ENCODE results near the gene GFER.

GFER gene

DNA sequence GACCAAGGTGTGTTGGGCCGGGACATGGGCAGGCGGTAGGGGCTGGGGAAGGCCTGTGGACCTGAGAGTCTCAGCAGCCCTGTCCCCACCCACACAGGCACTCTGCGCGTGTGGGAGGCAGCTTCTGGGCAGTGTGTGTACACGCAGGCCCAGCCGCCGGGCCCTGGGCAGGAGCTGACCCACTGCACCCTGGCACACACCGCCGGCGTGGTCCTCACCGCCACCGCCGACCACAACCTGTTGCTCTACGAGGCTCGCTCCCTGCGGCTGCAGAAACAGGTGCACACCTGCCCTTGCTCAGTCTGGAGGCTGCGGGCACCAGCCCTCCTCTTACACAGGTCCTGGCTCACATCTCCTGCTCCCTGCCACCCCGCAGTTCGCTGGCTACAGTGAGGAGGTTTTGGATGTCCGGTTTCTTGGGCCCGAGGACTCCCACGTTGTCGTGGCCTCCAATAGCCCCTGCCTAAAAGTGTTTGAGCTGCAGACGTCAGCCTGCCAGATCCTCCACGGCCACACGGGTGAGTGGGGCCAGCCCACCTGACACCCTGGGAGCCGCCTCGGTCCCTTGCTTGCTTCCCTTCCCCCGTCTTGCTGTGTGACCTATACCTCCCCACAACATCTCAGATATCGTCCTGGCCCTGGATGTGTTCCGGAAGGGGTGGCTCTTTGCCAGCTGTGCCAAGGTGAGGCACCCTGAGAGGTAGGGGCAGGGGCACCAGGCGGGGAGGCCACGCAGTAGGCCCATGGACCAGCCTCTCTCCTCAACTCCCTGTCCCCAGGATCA is 8.4 kb upstream of the GFER start:
- no peak for DNase-seq

DNA sequence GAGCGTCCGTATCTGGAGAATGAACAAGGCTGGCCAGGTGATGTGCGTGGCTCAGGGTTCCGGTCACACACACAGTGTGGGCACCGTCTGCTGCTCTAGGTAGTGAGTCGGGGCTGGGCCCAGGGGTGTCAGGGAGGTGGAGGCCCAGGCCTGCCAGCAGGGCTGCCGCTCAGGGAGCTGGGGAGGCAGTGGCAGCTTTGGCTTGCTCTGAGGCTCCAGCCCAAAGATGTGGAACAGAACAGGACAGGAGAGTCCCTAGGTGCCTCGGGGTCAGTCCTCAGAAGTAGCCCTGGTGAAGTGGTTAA is 7.8 kb upstream of the GFER start:
- DNase-seq = no peak

DNA sequence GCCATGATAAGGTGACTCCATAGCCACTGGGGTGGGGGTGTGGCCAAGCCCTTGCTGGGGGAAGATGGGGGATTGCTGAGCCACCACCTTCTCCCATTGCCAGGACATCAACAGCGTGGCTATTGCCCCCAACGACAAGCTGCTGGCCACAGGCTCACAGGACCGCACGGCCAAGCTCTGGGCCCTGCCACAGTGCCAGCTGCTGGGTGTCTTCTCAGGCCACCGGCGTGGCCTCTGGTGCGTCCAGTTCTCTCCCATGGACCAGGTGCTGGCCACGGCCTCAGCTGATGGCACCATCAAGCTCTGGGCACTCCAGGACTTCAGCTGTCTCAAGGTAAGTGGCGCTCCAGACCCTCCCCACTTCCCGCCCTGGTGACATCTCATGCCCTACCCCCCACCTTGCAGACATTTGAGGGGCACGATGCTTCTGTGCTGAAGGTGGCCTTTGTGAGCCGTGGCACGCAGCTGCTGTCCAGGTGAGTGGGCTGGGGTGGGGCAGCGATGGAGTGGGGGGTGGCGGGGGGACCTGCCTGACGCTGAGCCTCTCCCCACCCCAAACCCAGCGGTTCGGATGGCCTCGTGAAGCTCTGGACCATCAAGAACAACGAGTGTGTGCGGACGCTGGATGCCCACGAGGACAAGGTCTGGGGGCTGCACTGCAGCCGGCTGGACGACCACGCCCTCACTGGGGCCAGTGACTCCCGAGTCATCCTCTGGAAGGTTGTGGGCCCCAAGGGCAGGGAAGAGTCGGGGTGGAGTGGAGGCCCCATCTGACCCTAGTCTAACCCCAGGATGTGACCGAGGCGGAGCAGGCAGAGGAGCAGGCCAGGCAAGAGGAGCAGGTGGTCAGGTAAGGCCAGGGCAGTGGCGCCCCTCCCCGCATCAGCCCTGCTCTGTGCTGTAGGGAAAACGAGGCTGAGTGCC is 6.8 kb upstream of the GFER start:
- no peak for DNase-seq

DNA sequence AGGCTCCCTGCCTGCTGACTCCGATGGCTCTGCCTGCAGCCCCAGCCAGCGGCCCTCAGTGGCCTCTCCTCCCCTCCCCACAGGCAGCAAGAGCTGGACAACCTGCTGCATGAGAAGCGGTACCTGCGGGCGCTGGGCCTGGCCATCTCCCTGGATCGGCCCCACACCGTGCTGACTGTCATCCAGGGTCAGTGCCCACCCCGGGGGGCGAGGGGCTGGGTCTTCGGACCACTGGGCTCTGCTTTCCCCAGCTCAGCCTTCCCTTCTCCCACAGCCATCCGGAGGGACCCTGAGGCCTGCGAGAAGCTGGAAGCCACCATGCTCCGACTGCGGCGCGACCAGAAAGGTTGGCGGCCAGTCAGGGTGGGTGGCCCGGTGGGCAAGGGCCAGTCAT is 6.1 kb upstream of the GFER start:
- DNase-seq = no peak

DNA sequence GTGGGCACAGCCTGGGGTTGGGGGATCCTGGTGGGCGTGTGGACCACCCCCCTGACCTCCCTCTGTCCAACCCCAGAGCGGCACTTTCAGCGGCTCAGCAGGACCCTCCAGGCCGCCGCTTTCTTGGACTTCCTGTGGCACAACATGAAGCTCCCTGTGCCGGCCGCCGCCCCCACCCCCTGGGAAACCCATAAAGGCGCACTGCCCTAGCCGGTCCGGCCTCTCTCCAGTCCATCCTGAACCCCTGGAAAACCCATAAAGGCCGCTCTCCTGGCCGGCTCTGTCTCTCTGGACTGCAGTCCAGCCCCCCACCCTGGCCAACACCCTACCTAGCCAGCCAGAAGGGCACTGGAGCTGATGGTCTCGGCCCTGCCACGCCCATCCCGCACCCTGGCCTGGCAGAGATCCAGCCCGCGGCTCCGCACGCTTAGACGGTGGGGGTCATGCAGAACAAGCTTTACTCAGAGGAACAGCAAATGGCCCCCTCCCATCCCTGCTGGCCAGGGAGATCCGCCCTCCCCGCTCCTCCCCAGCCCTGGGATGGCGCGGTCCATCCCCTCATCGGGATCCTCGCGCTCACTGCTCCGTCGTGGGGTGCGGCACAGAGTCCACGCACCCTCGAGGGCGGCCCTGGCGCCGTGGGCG is 5.4 kb upstream of the GFER start:
- no peak for DNase-seq

DNA sequence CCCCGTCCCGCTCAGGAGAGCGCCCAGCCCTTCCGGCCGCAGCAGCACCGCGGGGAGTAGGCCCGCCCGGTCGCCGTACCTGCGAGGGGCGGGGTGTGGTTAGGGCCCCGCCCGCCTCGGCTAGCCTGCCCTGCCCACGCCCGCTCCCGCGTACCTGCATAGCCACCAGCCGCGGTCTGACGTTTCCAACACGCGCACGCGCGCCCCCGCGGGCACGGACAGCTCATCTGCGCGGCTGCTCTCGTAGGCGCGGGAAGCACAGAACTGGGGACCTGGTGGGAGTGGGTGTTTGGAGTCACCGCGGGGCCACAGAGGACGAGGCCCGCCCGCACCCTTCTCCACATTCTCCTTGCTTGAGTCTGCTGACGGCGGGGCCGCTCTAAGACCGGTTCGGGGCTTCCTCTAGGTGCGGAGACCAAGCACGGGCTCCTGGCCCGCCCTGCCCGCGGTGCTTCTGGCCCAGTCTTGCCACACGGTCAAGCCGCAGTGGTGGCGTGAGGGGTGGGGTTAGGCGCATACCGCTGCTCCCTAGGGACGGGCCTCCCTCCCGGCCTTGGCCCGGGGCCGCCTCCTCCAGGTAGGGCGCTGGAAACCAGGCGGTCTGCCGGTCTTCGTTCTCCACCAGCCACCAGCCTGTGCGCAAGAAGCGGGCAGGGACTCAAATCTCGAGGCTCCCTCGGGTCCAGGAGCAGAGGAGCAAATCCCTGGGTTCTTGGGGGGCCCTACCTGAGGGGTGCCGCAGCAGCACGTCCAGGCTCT is 4.5 kb upstream of the GFER start:
- DNase-seq = no peak

DNA sequence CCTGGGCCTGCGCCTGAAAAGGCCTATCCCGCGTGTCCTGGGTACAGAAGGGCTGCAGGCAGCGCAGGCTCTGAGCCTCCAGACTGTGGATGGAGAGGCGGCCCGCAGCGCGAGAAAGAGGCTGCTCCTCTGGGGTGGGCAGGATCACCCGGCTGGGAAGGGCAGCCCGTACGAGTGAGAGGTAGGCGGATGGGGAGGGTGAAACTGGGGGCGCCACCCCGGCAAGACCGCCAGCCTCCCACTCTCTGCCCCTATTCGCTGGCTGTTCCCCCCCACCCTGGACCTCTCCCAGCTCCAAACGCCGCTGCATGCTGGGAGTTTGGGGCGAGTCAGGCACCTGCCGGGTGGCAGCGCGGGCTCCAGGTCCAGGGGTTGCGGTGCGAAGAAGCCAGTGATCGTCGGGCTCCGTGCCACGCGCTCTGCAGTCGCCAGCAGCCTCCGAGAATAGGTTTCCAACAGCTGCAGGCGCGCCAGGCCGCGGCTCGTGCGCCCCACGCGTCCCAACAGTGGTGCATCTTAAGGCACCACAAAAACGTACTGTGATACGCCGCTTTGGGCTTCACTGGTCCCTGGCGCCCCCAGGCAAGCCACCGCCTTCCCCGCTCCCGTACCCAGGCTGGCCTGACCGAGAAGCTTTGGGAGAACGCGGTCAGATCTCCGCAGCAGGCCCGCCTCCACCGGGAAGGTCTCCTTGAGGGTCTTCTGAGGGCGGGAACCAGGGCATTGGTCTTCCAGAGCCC is 3.8 kb upstream of the GFER start:
- no peak for DNase-seq

DNA sequence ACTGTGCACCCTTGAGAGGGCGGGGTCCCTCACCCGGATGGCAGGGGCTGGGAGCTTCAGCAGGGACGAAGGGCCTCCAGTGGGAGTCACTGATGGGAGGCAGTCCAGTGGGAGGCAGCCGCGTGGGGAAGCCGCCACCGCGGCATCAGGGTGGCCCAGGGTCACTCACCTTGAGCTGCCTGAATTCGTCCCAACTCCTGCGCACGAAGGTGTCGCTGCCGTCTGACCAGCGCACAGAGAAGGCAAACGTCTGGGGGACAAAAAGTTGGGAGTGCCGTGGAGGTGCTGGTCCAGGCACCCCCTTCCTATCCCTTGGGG is 3.3 kb upstream of the GFER start:
- DNase-seq = no peak

DNA sequence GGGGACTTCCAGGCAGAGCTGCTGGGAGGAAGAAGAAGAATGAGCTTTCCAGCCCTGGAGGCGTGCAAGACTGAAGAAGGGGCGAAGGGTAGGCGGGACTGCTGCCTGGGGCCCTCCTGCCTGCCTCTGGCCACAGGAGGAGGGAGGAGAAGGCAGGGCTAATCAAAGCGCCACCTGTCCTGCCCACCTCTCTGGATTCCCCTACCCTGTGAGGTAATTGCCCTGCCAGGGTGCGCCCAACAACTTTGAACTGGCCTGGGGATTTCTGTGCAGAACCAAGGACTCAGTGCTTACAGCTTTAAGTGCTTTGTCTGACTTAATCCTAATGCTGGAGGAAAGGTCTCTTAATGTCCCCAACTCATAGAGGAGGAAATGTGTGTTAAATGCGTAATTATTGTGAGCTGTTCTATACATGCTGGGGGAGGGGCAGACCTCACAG is 2.6 kb upstream of the GFER start, which contains the start of gene NOXO1:
Gene NOXO1, minus strand, starts transcription at position 72 of the 439 bp plus-strand sequence. CDS start 290 bp downstream, outside the sequence.
- DNase-seq = no peak

DNA sequence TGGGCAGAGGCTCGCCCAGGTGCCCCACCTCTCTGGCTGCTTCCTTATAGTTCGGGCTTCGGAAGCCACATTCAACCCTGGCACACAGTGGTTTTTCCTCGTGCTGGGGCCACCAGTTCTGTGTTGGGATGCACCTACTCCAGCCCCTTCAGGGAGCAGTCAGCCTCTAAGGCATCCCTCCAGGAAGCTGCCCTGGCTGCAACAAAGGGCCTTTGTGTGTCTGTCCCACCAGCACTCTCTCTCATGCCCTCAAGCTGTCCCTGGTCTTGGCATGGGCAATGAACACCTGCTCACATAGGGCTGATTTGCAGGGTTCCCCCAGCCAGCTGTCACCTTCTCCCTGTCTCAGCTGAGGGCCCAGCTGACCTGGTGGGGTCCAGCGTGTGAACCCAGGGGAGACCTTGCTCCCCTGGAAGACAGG is 2.0 kb upstream of the GFER start:
- no peak for DNase-seq

DNA sequence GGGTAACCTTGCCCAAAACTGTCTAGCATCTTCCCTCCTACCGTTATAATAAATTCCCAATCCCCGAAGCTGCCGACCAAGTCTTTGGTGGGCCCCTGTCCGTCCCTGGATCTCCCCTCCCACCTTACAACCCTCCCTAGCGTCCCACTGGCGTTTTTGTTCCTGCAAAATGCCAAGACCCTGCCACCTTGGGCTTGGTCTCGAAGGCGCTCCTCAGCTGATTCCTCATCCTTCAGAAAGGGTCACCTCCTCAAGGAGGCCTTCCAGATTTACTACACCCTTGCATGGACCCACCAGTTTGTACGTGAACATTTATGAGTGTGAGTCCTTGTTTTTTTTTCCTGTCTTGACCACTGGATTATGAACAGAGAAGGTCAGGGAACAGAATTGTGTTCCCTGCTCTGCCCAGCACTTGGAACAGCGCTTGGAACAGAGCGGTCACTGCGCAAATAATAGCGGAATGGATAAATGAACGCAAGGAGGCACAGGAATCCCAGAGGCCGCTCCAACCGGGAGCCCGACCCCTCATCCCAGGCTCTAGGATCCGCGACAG is 926 bp upstream of the GFER start:
- DNase-seq = no peak

DNA sequence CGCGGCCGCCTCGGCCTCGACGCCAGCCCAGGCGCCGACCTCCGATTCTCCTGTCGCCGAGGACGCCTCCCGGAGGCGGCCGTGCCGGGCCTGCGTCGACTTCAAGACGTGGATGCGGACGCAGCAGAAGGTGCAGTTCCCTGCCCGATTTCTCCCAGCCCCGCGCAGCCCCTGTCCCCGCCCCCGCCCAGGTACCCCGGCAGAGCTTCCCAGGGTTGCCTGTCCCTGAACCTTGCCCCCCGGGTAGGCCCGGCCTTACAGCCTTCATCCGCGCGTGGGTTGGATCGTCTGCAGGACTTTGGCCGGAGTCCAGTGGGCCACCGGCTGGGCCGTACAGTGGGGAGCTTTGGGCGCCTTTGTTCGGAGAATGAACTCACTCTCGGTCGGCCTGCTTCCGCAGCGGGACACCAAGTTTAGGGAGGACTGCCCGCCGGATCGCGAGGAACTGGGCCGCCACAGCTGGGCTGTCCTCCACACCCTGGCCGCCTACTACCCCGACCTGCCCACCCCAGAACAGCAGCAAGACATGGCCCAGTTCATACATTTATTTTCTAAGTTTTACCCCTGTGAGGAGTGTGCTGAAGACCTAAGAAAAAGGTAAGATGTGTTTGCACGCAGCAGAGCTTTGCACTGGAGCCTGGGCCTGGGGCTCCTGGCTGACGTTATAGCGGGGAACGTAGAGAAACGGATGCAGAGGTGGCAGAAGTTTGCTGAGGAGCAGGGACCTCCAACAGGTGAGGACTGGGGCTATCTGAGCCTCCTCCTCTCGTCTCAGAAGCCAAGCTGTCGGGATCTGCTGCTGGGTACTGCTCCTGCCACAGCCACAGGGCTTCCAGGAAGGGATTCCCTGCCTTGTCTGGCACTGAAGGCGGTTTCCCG is 593 bp downstream of the GFER start:
- DNase-seq = no peak

DNA sequence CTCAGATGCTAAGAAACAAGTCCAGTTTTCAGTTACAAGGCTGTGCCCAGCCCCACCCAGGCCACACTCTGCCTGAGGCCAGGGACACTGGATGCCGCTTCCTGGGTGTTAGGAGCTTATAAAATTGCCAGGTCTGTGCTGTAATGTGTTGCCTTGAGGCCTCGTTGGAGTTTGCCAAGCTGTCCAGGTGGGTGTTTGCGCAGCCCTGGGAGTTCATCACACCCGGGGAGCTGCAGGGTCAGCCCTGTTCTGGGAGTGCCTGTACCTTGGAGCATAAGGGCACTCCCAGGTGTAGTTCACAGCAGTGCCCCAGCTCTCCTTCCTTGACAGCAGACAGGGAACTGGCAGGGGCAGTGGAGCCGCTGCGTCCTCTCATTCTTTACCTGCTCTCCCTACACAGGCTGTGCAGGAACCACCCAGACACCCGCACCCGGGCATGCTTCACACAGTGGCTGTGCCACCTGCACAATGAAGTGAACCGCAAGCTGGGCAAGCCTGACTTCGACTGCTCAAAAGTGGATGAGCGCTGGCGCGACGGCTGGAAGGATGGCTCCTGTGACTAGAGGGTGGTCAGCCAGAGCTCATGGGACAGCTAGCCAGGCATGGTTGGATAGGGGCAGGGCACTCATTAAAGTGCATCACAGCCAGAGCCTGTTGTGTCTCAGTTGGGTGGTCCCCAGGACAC is 1.6 kb downstream of the GFER start:
- no peak for DNase-seq

DNA sequence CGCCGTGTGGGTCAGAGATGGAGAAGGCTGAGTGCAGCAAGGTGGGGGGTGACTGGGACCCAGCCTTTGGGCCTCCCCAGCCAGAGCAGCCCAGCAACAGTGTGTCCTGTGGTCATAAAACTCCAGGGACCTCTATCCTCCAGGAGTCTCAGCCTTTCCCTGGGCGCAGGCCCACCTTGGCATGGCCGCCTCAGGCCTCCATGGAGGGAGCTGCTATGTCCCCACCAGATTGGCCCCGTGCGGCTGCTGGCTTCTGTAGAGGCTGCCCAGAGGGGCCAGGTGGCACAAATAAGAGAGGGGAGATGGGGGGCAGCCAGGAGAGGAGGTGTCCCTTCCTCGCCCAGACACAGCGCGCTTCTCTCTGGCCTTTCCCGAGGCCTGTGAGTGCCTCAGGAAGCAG is 3.2 kb downstream of the GFER start:
- DNase-seq = no peak

DNA sequence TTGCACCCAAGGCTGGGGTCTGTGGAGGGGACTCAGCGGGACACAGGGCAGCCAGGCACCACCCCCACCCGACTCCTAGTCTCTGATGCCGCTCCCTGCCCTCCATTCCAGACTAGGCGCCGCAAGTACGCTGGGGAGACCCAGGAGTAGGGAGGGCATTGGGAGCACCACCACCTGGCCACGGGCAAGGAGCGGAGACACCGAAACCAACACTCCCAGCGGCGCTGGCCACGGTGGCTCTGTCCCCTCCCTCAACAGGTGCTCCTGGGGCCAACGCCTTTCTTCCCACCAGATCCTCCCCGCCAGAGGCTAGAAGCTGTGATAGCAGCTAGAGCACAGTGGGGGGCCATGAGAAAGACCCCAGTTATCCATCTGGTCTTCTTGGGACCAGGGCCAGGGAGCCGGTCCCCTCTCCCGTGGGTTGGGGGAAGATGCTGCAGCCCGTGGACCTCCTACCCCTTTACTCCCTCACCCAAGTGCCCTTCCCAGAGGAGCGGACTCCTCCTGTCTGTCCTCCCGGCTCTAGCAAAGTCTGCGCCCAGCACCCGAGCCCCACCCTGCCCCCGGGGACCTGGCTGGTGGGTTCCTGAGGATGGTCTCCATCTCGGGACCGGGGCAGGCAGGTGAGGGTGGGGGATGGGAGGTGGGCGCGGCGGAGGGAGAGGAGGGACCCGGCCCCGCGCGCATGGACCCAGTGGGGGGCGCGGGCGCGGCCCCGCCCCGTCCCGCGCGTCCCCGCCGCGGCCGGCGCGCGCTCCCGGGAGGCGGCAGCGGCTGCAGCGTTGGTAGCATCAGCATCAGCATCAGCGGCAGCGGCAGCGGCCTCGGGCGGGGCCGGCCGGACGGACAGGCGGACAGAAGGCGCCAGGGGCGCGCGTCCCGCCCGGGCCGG is 5.5 kb downstream of the GFER start, which contains the start of gene SYNGR3:
Gene SYNGR3, plus strand, starts transcription at position 762 of the 892 bp plus-strand sequence. CDS start 133 bp downstream, outside the sequence.
- no peak for DNase-seq

DNA sequence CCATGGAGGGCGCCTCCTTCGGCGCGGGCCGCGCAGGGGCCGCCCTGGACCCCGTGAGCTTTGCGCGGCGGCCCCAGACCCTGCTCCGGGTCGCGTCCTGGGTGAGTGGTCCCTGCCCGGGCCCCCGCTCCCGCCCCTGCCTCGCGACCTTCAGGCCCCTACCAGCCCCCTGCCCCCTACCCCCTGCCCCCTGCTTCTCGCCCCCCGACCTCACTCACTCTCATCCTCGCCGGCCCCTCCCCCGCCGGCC is 6.0 kb downstream of the GFER start:
- no peak for DNase-seq

DNA sequence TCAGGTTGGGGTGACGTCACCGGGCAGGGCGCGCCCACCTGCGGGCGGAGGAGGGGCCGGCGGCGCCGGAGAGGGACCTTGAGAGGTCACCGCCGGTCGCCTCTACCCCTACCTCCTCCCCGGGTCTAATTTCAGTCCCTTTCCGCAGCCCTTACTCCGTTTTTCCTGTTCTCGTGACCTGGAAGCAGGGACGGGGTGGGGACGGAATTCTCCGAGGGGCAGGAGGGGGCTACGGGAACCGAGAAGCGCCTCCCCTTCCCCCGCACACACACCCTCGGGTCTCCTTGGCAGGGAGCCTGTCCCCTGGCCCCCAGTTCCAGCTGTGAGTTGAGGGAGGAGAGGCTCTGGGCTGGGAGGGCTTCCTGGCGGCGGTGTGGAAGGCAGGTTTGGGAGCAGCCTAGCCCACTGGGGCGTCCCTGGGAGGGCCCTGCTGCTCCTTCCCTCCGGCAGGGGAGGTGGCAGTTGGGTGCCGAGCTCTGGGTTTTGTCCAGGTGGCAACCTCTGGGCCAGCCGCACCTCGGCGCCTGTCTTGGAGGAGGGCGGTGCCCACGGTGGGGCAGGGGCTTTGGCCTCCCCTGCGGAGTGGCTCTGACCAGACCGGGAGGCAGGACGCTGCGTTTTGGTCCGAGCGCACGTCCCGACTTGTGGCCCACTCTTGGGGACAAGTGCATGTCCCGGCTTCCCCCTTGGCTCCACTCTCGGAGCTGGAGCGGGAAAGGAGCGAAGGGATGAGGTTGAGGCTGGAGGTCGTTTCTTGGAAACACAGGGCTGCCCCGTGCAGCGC is 6.5 kb downstream of the GFER start:
- DNase-seq = no peak

DNA sequence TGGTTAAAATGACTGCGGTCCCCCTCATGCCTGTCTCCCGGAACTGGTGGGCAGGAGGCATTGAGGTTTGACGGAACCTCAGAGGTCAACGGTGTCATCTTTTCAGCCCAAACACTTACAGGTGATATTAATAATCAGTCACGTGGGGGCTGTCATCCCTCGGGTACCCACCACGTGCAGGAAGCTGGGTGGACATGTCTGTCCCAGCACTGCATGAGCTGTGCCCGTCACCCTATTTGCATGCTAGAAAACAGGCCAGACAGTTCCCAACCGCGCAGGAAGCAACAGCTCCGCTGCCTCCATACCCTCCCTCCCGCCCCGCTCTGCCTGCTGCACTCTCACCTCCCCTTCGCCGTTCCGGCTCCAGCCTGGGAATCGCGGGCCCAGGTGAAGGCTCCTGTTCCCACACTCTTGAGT is 7.2 kb downstream of the GFER start:
- DNase-seq = peak; percentile 44

DNA sequence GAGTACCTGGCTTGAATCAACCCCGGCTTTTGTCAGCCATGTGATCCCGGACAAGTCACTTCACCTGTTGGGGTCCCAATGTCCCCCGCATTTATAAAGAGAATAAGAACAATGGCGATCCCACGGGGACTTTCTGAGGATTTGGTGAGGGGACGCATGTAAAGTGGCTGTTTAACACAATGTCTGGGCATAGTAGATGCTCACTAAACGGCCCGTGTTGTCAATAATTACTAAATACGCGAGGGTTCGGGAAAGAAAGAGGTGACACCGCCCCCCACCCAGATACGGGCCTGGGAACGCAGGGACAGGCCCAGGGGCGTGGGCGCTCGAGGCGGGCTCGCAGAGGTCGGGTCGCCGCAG is 7.6 kb downstream of the GFER start:
- DNase-seq = no peak
